Right forelimb (tissue), 1 donor: ENCODE measurements around the gene ASTN1.

ENCODE experiments used
- DNase-seq: peaks from one replicate; pipeline ENCODE4 v3.0.0-alpha.2; 2018

Gene ASTN1

DNA sequence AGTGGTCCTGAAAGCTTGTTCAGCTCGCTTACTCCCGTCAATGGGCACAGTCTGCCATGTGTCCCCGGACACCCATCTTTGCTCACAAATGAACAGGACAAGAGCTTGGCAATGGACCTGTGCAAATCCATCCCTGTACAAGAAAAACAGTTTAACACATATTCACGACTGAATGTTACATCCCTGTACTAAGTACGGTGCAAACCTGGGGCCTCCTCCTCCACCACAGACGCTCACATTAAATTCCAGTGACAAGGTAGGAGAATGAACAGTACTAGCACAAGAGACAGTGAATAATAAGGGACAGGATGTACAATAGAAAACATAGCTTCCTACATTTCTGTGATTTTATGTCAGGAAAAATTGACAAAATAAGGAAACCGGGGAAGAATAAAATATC, 187.7 kb downstream of the ASTN1 start:
- no peak for DNase-seq

DNA sequence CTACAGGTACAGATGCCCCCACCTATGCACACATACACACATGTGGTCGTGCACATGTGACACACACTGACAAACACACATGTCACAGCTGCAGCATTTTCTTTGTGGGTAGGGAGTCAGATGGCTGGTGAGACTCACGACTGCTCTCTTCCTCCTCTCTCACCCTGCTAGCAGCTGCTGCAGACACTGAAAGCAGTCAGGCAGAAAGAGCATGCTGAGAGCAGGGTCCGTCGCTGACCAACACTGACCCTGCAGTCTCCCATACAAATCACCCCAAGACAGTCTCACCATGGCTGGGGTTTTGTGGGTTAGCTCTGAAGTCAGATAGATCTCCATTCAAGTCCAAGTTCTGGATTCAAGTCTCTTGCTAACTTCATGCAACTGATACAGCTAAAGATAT, 188.3 kb downstream of the ASTN1 start:
- DNase-seq: no peak

DNA sequence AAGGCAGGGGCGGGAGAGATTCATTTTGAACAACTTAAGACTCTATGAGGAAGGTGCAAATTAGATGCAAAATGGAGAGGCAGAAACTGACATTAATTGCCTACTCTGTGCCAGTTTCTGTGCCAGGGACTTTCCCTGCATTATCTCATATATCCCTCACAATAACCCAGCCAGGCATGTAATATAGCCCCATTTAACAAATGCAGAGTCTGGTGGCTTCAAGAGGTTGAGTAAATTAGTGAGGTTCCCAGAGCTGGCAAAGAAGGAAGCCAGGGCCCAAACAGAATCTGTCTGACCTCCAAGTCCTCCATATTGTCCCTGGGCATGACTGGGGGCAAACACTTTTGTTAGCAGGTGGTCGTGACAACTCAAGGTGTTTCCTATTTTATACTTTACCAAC, 199.8 kb downstream of the ASTN1 start:
- DNase-seq: no peak

GRCh38 chr1:176963181-176963580, 201.3 kb downstream of the ASTN1 start:
- DNase-seq: no peak

DNA sequence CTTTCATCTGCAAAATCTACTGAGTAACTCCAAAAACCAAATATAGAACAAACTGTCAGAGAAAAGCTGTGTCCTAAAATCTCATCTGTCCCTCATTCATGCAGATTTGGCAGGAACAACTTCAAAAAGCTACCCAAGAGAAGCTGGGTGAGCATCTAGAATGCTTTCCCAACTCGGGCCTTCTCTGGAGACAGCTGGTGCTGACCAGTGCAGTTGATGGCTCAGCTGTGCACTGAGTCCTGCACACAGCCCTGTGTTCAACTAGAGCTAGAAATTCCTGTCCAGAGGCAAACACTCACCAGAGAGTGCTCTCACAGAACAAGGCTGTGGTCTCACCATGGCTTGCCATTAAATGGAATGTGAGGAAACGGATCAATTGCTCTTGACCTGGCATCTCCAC, 202.8 kb downstream of the ASTN1 start:
- no peak for DNase-seq

- DNase-seq: no peak
These were observed 205.2 kb downstream of the ASTN1 start for GRCh38 chr1:176959191-176959820.

GRCh38 chr1:176957603-176958002, 206.9 kb downstream of the ASTN1 start:
- no peak for DNase-seq

- DNase-seq: no peak
These were observed 210.3 kb downstream of the ASTN1 start for GRCh38 chr1:176954242-176954641.

- no peak for DNase-seq
These were observed 213.7 kb downstream of the ASTN1 start for GRCh38 chr1:176950736-176951324.

DNA sequence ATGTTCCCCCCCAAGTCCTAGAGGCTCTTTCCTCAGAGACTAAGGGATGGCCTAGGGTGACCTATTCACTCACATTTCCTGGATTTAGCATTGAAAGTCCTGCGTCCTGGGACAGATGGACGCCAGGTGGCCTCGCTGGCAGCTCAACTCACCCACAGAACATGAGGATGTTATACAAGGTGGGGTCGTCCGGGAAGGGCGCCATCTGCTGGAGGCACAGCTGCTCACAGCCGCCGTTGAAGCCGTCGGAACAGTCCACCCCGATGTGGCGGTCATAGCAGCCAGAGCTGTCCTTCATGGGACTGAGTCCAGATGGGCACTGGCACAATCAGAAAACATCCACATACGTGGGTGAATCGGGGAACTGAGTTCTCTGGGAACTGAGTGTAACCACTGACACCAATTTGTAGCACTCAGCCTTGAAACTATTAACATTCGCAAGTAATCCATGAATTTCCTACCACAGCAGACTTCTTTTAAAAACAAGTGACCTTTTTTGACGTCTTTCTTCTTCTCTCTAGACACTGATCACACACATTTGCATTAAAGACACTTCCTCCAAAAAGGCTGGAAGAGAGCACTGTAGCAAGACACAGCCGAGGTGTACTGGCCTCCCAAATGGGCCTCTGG, 215.4 kb downstream of the ASTN1 start:
- no peak for DNase-seq

GRCh38 chr1:176944606-176945005, 219.9 kb downstream of the ASTN1 start:
- no peak for DNase-seq

GRCh38 chr1:176943783-176944182, 220.7 kb downstream of the ASTN1 start:
- no peak for DNase-seq

DNA sequence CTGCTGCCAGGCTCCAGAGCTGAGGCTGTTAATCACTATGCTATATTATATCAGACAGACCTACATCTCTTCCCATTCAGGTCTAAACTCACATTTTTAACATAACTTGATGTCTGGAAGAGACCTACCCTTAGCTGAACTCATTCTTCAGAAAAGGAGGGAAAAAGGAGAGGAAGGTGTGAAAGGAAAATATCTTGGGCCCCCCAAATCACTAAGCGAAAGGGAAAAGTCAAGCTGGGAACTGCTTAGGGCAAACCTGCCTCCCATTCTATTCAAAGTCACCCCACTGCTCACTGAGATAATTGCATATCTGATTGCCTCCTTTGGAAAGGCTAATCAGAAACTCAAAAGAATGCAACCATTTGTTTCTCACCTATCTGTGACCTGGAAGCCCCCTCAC, 222.2 kb downstream of the ASTN1 start:
- DNase-seq: no peak

DNA sequence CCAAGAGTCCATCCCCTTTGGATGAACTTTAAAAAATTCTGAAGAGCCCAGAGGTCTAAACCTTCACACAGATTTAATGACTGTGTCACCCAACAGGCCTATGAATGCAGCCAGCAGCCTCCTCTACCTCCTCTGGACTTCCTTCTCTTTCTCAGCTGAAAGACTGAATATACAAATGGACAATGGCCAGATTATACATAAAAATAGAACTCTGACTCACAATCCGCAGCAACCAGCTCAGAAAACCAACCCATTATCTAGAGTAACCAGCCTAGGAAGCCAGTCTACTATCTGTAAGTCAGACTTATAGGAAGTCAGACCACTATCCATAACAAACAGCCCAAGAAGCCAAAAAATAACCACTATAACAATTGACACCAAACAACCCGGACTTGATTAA, 224.5 kb downstream of the ASTN1 start:
- DNase-seq: no peak

- no peak for DNase-seq
These were observed 226.1 kb downstream of the ASTN1 start for GRCh38 chr1:176938375-176938774.

DNA sequence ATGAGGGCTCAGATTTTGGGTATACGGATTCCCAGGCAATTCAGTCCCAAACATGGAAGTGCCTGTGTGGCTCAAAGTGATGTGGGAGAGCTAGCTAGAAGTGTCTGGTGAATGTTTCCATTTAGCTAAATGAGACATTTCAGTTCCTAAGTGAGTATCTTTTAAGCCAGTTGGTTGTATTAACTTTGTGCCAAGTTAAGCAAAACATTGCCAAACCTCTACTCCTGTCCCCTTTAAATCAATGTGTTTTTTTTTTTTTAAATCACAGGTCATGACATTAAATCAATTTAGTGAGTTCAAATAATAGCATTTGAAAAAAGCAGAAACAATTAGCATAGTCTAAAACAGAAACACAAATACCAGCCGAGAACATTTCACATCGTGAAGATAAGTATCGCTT, 230.1 kb downstream of the ASTN1 start:
- no peak for DNase-seq

GRCh38 chr1:176932114-176933104, 232.1 kb downstream of the ASTN1 start:
- no peak for DNase-seq

DNA sequence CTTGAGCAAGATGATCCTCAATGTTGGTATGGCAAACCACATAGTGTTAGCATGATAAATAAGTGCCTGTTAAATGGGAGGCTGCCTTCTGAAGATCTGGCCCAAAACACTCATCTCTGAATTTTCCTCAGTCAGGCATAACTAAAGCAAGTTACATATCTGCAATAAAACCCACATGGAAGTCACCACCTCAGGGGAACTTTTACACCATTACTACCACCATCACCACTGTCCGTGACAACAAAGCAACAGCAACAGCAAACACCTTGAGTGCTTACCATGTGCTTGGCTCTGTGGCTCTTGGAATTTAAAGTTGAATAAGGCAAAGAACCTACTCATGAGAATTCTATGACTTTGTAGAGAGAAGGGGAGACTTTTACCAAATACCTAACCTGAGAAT, 233.0 kb downstream of the ASTN1 start:
- DNase-seq: no peak

DNA sequence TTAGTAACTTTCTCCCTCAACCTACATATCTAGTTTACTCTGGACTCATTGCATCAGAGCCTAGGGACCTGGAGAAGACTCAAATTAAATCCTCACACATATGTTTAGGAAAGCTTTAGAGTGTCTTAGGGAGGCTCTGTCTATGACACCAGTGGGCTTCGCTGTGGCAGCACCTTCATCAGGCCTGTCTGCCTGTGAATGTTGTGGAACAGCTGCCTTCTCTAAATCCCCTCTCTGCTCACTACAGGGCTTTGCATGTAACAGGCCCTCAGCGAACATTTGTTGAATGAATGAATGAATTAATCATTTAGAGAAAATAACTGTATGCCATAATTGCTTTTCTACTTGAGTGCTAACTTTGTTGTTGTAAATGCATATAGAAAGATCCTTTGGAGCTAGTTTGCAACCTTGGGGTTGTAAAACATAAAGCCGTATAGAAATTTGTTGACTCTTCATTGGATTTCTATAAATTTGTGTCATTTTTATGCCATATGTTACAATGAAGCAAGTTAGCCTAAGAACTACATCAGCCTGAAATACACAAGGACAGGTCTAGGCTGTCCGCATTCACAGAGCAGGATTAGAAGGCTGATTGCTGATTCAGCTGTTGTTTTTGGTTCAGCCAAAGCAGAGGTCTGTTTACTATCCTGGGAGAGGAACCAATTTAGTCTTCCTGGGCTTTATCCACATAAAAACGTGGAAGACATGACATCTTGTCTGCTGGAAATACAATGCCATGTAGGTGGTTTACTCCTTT, 238.0 kb downstream of the ASTN1 start:
- DNase-seq: no peak

DNA sequence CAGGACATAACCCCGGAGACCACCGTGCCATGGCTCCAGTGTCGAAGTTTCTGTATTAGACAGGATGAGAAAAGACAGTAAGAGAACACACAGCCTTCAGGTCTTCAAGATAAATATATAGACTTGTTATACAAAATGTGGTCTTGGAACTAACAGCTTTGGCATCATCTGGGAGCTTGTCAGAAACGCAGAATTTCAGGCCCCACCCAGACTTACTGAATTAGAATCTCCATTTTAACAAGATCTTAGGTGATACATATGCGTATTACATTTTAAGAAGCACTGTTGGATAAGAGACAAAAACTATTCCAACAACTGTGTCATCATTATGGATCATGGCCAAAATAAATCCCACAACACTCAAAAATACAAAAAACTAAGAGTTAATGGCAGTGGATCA, 239.3 kb downstream of the ASTN1 start:
- DNase-seq: no peak

DNA sequence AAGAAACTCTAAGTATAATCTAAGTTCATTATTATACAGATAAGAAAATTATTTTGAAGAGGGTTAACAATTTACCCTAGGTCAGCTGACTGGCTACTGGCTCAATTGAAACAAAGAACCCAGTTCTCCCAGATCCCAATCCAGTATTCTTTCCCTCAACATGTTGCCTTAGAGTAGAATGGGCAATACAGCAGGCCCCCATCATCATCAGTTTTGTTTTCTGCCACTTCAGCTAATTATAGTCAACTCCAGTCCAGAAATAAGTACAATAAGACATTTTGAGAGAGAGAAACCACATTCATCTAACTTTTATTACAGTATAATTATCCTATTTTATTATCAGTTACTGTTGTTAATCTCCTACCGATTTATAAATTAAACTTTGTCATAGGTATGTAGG, 241.2 kb downstream of the ASTN1 start:
- DNase-seq: no peak
